Caco-2 (cell line): ENCODE results near the gene NEFH. TPM values are rescaled to one million over a fixed set of nuclear protein-coding genes. Genes with fewer than 3 reads are reported as not detected.

ENCODE experiments used
- BruUV-seq: library from RNA; stranded (reverse); fragments of 400-500 nt; replicated peaks from 2 replicates; lab custom pipeline; 2021; lab: Mats Ljungman, UMichigan
- CTCF ChIA-PET: fragments of 300-600 bp; sonication (Branson Sonifier 250); formaldehyde crosslinking; loops from one replicate; lab custom pipeline; 2022; ENCODE audit warnings: antibody characterized with exemption; lab: Charles Lee
- POLR2A ChIA-PET: fragments of 300-600 bp; sonication (Branson Sonifier 250); formaldehyde crosslinking; loops from one replicate; lab custom pipeline; 2022; ENCODE audit warnings: antibody characterized with exemption; lab: Charles Lee
- DNase-seq, 2 experiments: peaks; one replicate each; pipeline versions ENCODE4 v3.0.0 to v3.0.0-alpha.2; 2020 to 2022
- H3K27me3 ChIP-seq: replicated peaks from 2 replicates; pipeline ENCODE4 v1.6.0; 2011; ENCODE audit warnings: low read length; ENCODE audit not compliant: control insufficient read depth, insufficient read depth
- H3K36me3 ChIP-seq: 2 replicates; pipeline ENCODE4 v1.5.1; 2011; ENCODE audit warnings: low read length; ENCODE audit not compliant: control insufficient read depth, insufficient read depth
- H3K4me1 ChIP-seq: fragments of 250-450 bp; sonication (Bioruptor Pico); 2 replicates; pipeline ENCODE4 v1.5.1; 2020; ENCODE audit warnings: mild to moderate bottlenecking
- H3K4me3 ChIP-seq: 2 replicates; pipeline ENCODE4 v1.5.1; 2011; ENCODE audit warnings: low read depth, mild to moderate bottlenecking, control low read depth, low read length
- H3K9me3 ChIP-seq: fragments of 250-450 bp; sonication (Bioruptor Pico); 2 replicates; pipeline ENCODE4 v1.5.1; 2020; ENCODE audit warnings: mild to moderate bottlenecking, moderate library complexity
- H3K27ac Mint-ChIP-seq: one replicate; pipeline ENCODE4 v1.8.0; 2022; ENCODE audit warnings: mixed read lengths; ENCODE audit not compliant: unreplicated experiment
- H3K27me3 Mint-ChIP-seq: one replicate; pipeline ENCODE4 v1.8.0; 2022; ENCODE audit warnings: mixed read lengths; ENCODE audit not compliant: insufficient read depth, unreplicated experiment
- H3K36me3 Mint-ChIP-seq: one replicate; pipeline ENCODE4 v1.8.0; 2022; ENCODE audit warnings: mild to moderate bottlenecking, mixed read lengths; ENCODE audit not compliant: insufficient read depth, unreplicated experiment
- H3K4me1 Mint-ChIP-seq: one replicate; pipeline ENCODE4 v1.8.0; 2022; ENCODE audit warnings: low read depth, mixed read lengths; ENCODE audit not compliant: unreplicated experiment
- H3K4me3 Mint-ChIP-seq: one replicate; pipeline ENCODE4 v1.8.0; 2022; ENCODE audit warnings: mild to moderate bottlenecking, moderate library complexity, mixed read lengths; ENCODE audit not compliant: unreplicated experiment
- H3K9me3 Mint-ChIP-seq: one replicate; pipeline ENCODE4 v1.8.0; 2022; ENCODE audit warnings: mixed read lengths; ENCODE audit not compliant: unreplicated experiment
- intact Hi-C: fragments of 100-400 bp; cut with micrococcal nuclease; formaldehyde crosslinking; loops from one replicate; pipeline ENCODE4 v1.10.0; 2022; ENCODE audit not compliant: unreplicated experiment
- total RNA-seq: library from RNA; stranded (reverse); gene quantifications from 2 replicates; pipeline ENCODE4 v1.2.3, GENCODE V29; 2022
- TF ChIP-seq, protein P1 (sequence below), 2 experiments: fragments of 200-600 bp in 1 of 2; IDR thresholded peaks; 1 replicate in 1 of 2; 2 replicates in 1 of 2; pipeline versions ENCODE4 v1.5.1 to v1.8.0; 2011 to 2022; ENCODE audit warnings: antibody characterized with exemption in 1 of 2, control low read depth in 1 of 2, inconsistent platforms in 1 of 2, low read depth in 1 of 2, low read length in 1 of 2, mild to moderate bottlenecking in 1 of 2, moderate library complexity in 1 of 2; ENCODE audit not compliant: insufficient read depth in 1 of 2, severe bottlenecking in 1 of 2, unreplicated experiment in 1 of 2

The NEFH gene
- total RNA-seq, 1 experiment from 2014 or later, result not detected

DNA sequence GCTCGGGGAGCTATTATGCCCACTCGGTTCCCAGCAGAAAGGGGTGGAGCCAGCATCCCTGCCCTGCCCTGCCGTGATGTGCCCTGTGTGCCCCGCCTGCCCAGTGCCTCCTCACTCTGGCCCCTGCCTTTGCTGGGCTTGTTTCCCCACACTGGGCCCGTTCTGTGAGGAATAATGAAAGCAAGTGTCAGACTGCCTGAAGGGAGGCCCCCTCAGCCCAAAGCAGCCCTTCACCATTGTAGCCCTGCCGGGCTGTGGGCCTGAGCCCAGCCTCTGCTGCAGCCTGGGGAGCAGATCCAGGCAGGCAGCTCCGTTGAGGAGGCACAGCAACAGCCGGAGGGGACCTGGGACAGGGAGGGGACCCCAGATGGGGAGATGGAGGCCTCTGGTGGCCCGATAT, 20.2 kb upstream of the NEFH start:
- no peak for DNase-seq
- Mint-ChIP-seq H3K4me3 (no peak overlapping the region), H3K27ac (no peak overlapping the region), H3K4me1 (no peaks in the 10 kb centered on the region), H3K27me3 (no peaks in the 10 kb centered on the region), H3K9me3 (no peaks in the 10 kb centered on the region), H3K36me3 (peaks cover 11% of the 10 kb centered on the region)
- H3K36me3 ChIP-seq, result no peaks in the 10 kb centered on the region
- no TSS peak for BruUV-seq
- no peaks in the 10 kb centered on the region for H3K9me3 ChIP-seq
- no peaks in the 10 kb centered on the region for H3K27me3 ChIP-seq
- H3K4me1 ChIP-seq, result no peaks in the 10 kb centered on the region
- no peak overlapping the region for H3K4me3 ChIP-seq
- TF ChIP-seq, protein P1, sequence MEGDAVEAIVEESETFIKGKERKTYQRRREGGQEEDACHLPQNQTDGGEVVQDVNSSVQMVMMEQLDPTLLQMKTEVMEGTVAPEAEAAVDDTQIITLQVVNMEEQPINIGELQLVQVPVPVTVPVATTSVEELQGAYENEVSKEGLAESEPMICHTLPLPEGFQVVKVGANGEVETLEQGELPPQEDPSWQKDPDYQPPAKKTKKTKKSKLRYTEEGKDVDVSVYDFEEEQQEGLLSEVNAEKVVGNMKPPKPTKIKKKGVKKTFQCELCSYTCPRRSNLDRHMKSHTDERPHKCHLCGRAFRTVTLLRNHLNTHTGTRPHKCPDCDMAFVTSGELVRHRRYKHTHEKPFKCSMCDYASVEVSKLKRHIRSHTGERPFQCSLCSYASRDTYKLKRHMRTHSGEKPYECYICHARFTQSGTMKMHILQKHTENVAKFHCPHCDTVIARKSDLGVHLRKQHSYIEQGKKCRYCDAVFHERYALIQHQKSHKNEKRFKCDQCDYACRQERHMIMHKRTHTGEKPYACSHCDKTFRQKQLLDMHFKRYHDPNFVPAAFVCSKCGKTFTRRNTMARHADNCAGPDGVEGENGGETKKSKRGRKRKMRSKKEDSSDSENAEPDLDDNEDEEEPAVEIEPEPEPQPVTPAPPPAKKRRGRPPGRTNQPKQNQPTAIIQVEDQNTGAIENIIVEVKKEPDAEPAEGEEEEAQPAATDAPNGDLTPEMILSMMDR (IDR thresholded peaks at IDR 0.05; ENCODE audit: insufficient read depth in 1 of 2, low read depth in 1 of 2, low read length in 1 of 2, severe bottlenecking in 1 of 2, unreplicated experiment in 1 of 2), result no peak
- intact Hi-C loops, result no loop called here
- ChIA-PET CTCF (no interaction called here), POLR2A (no interaction called here)

DNA sequence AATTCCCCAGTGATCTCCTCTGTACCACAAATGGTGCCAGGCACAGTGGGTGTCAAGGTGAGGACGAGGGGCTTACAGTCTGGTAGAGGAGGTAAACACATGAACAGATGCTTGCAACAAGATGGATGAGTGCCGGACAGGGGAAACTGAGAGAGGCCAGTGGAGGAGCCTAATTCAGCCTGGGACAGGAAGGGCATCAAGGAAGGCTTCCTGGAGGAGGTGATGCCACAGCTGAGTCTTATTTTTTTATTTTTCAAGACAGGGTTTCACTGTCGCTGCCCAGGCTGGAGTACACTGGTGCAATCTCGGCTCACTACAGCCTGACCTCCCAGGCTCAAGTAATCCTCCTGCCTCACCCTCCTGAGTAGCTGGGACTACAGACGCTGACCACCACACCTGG, 18.8 kb upstream of the NEFH start:
- peak overlapping the region; percentile 19 for H3K27ac Mint-ChIP-seq
- H3K4me1 ChIP-seq, result no peaks in the 10 kb centered on the region
- H3K27me3 ChIP-seq, result no peaks in the 10 kb centered on the region
- H3K36me3 ChIP-seq, result no peaks in the 10 kb centered on the region
- TF ChIP-seq, protein P1 (IDR thresholded peaks at IDR 0.05; ENCODE audit: insufficient read depth in 1 of 2, low read depth in 1 of 2, low read length in 1 of 2, severe bottlenecking in 1 of 2, unreplicated experiment in 1 of 2), result no peak
- H3K9me3 ChIP-seq, result no peaks in the 10 kb centered on the region
- H3K4me3 ChIP-seq, result no peak overlapping the region
- intact Hi-C loops, result no loop called here
- no peak for DNase-seq
- peaks cover 11% of the 10 kb centered on the region for H3K36me3 Mint-ChIP-seq
- no peaks in the 10 kb centered on the region for H3K27me3 Mint-ChIP-seq
- no peaks in the 10 kb centered on the region for H3K4me1 Mint-ChIP-seq
- no TSS peak for BruUV-seq
- no peaks in the 10 kb centered on the region for H3K9me3 Mint-ChIP-seq
- ChIA-PET CTCF (no interaction called here), POLR2A (no interaction called here)
- no peak overlapping the region for H3K4me3 Mint-ChIP-seq

DNA sequence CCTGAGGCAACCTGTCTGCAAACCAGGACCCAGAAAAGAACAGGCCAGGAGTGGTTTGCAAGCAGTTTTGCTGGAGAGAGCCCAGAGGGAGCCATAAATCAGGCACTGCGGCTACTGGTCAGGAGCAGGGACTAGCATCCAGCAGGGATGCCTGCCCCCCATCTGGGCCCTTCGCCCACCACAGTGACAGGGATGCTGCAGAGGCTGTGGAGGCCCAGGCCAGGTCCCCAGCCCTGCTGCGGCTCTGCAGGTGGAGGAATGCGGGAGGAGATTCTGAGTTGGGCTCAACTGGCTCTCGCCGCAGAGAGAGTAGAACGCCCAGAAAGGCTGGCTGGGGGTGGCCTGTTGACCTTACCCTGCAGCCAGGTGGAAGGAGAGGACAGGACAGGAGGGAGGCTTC, 16.4 kb upstream of the NEFH start:
- Histone ChIP-seq H3K36me3 (no peaks in the 10 kb centered on the region), H3K27me3 (no peaks in the 10 kb centered on the region), H3K4me1 (no peaks in the 10 kb centered on the region), H3K9me3 (no peaks in the 10 kb centered on the region), H3K4me3 (no peak overlapping the region)
- Mint-ChIP-seq H3K27me3 (no peaks in the 10 kb centered on the region), H3K36me3 (peaks cover 2% of the 10 kb centered on the region), H3K27ac (no peak overlapping the region), H3K9me3 (no peaks in the 10 kb centered on the region), H3K4me1 (no peaks in the 10 kb centered on the region), H3K4me3 (no peak overlapping the region)
- CTCF ChIA-PET, result no interaction called here
- BruUV-seq, result no TSS peak
- POLR2A ChIA-PET, result no interaction called here
- TF ChIP-seq, protein P1 (IDR thresholded peaks at IDR 0.05; ENCODE audit: insufficient read depth in 1 of 2, low read depth in 1 of 2, low read length in 1 of 2, severe bottlenecking in 1 of 2, unreplicated experiment in 1 of 2), result no peak
- no peak for DNase-seq
- intact Hi-C loops, result no loop called here
